ENCODE results near the gene TMEM256. TPM values are rescaled to one million over a fixed set of nuclear protein-coding genes. Genes with fewer than 3 reads are reported as not detected.
A peak's percentile ranks its signal among the peaks of the same experiment; 100 is the strongest.

TMEM256 gene
- total RNA-seq, 1 donor from 2014 or later, result 53.5 TPM

- intact Hi-C loops (cut with micrococcal nuclease), result no loop called here
- DNase-seq (no peak), ATAC-seq (no peak)
Measured at GRCh38 chr17:7413346-7413985, 9.6 kb upstream of the TMEM256 start.

GRCh38 chr17:7411427-7411750 is 7.5 kb upstream of the TMEM256 start:
- no peak for ATAC-seq
- DNase-seq, result no peak
- intact Hi-C loops (cut with micrococcal nuclease), result no loop called here

GRCh38 chr17:7410634-7411426 is 6.9 kb upstream of the TMEM256 start:
- ATAC-seq (no peak), DNase-seq (no peak)
- intact Hi-C loops (cut with micrococcal nuclease), result no loop called here

- no peak for DNase-seq
- ATAC-seq, result no peak
- intact Hi-C loops (cut with micrococcal nuclease), result no loop called here
Measured at GRCh38 chr17:7409716-7410115, 5.8 kb upstream of the TMEM256 start.

- intact Hi-C loops (cut with micrococcal nuclease), result no loop called here
- DNase-seq, result no peak
- no peak for ATAC-seq
Measured at GRCh38 chr17:7408863-7409262, 5.0 kb upstream of the TMEM256 start.

- ATAC-seq (no peak), DNase-seq (no peak)
- intact Hi-C loops (cut with micrococcal nuclease), result no loop called here
Measured at GRCh38 chr17:7408252-7408727, 4.4 kb upstream of the TMEM256 start.

- intact Hi-C loops (cut with micrococcal nuclease), result no loop called here
- DNase-seq, result no peak
Measured at GRCh38 chr17:7407485-7408251, 3.8 kb upstream of the TMEM256 start, which contains the start of gene NLGN2. TSS of gene NLGN2 (plus strand) at chr17:7407845. CDS start at chr17:7408256, 411 bp downstream.

GRCh38 chr17:7407082-7407481 is 3.2 kb upstream of the TMEM256 start:
- DNase-seq (no peak), ATAC-seq (no peak)
- intact Hi-C loops (cut with micrococcal nuclease), result no loop called here

More at GRCh38 chr17:7407485-7408251, 3.8 kb upstream of the TMEM256 start, which contains the start of gene NLGN2:
- ATAC-seq, result no peak

GRCh38 chr17:7406235-7406825 is 2.4 kb upstream of the TMEM256 start:
- no peak for DNase-seq

GRCh38 chr17:7405350-7406234 is 1.7 kb upstream of the TMEM256 start:
- ATAC-seq, result no peak
- DNase-seq, result peak; percentile 48
- intact Hi-C loops (cut with micrococcal nuclease), result no loop called here

More at GRCh38 chr17:7406235-7406825, 2.4 kb upstream of the TMEM256 start:
- intact Hi-C loops (cut with micrococcal nuclease), result no loop called here
- no peak for ATAC-seq

- DNase-seq, result peak; percentile 85
- intact Hi-C loops (cut with micrococcal nuclease), result no loop called here
- peak; percentile 57 for ATAC-seq
Measured at GRCh38 chr17:7404737-7405349, 946 bp upstream of the TMEM256 start.

- ATAC-seq (peak; percentile 61), DNase-seq (no peak)
- intact Hi-C loops (cut with micrococcal nuclease), result no loop called here
Measured at GRCh38 chr17:7403727-7403976, 245 bp downstream of the TMEM256 start.

- ATAC-seq, result peak; percentile 21
- intact Hi-C loops (cut with micrococcal nuclease), result no loop called here
- peak; percentile 80 for DNase-seq
Measured at GRCh38 chr17:7403043-7403726, 712 bp downstream of the TMEM256 start.

- no peak for DNase-seq
- intact Hi-C loops (cut with micrococcal nuclease), result no loop called here
- no peak for ATAC-seq
Measured at GRCh38 chr17:7398612-7399011, 5.3 kb downstream of the TMEM256 start.

GRCh38 chr17:7396147-7396546 is 7.8 kb downstream of the TMEM256 start:
- ATAC-seq (no peak), DNase-seq (no peak)
- intact Hi-C loops (cut with micrococcal nuclease), result no loop called here

GRCh38 chr17:7394452-7395191 is 9.3 kb downstream of the TMEM256 start, which contains the start of gene PLSCR3:
TSS of gene PLSCR3 (minus strand) at chr17:7394525. CDS start at chr17:7394110, 415 bp downstream.
- ATAC-seq, result peak; percentile 96
- intact Hi-C loops (cut with micrococcal nuclease), result no loop called here
- DNase-seq, result peak; percentile 95
